HG03521 (cell line): ENCODE measurements around the gene CDA.

Experiments used
- ATAC-seq: cut with Tn5 transposase; IDR thresholded peaks from one replicate; pipeline ENCODE4 v1.9.1; 2021; ENCODE audit warnings: mild to moderate bottlenecking, moderate library complexity; ENCODE audit not compliant: unreplicated experiment

The CDA gene

GRCh38 chr1:20615946-20616846 is 27.3 kb downstream of the CDA start:
- ATAC-seq, result no peak

DNA sequence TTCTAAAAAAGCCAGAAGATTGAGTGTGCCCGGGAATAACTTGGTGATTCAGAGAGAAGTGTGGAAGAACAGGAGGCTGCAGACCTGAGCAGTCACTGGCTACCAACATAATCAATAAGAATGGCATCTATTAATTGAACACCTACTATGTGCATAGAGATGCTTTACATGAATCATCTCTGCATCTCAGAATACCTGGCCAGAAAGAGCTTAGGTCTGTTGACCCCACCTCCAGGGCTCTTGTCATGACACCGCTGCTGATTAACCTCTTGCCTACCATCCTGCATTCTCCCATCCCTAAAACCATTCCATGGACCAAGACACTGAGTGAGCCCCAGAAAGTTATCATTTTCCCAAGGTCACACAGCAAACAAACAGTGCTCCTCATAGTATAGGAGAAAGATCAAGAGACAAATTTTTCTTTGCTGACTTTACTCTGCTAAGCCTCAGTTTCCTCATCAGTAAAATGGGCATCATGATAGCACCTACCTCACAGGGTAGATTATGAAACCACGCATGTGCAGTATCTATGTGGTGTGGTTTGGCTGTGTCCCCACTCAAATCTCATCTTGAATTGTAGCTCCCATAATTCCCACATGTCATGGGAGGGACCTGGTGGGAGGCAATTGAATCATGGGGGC is 28.1 kb downstream of the CDA start:
- no peak for ATAC-seq

DNA sequence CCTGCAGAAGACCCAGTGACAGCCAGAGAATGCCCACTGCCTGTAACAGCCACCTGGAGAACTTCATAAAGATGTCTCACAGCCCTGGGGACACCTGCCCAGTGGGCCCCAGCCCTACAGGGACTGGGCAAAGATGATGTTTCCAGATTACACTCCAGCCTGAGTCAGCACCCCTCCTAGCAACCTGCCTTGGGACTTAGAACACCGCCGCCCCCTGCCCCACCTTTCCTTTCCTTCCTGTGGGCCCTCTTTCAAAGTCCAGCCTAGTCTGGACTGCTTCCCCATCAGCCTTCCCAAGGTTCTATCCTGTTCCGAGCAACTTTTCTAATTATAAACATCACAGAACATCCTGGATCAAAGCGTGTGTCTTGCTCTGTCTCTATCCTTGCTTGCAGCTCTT is 29.7 kb downstream of the CDA start:
- ATAC-seq, result no peak

- no peak for ATAC-seq
Measured at GRCh38 chr1:20619999-20620398, 31.1 kb downstream of the CDA start.

GRCh38 chr1:20621012-20621411 is 32.1 kb downstream of the CDA start:
- no peak for ATAC-seq

DNA sequence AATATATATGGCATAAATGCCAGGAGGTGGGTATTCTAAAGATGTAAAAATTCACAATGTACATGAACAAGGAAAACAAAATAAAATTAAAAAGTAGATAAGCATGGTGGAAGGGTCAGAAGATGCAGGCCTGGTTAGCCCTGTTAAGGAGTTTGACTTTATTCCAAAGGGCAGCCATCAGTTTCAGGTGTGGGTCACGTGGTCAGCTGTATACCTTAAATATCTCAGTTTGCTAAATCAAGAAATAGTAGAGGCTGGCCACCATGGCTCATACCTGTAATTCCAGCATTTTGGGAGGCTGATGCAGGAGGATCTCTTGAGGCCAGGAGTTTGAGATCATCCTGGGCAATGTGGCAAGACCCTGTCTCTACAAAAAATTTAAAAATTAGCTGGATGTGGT is 35.8 kb downstream of the CDA start:
- ATAC-seq, result no peak

DNA sequence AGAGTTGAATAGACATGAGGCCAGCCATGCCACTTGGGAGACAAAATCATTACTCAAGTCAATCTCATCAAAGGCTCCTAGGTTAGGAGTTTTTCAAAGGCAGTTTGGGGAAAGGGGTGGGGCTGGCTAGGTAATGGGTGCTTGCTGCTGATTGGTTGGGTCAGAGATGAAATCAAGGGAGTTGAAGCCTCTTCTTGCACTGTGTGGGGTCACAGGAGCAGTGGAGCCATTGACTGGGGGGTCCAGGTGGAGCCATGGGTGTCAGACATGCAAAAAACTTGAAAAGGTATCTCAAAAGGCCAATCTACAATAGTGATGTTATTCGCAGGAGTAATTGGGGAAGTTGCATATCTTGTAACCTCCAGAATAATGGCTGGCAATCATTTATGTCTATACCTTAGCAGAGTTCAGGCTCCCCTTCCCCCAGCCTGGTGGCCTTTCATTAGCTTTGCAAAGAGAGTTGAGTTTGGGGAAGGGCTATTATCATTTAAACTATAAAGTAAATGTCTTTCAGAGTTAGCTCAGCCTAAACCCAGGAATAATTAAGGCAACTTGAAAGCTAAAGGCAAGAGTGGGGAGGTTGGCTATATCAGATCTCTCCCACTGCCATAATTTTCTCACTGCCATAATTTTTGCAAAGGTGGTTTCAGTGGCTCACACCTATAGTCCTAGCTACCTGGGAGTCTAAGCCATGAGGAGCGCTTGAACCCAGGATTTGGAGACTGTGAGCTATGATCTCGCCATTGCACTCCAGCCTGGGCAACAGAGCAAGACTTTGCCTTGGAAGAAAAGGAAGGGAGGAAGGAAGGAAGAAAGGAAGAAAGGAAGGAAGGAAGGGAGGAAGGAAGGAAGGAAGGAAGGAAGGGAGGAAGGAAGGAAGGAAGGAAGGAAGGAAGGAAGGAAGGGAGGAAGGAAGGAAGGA is 36.5 kb downstream of the CDA start:
- ATAC-seq, result no peak

- ATAC-seq, result no peak
Measured at GRCh38 chr1:20626098-20626427, 37.2 kb downstream of the CDA start.

GRCh38 chr1:20626524-20626923 is 37.6 kb downstream of the CDA start:
- no peak for ATAC-seq

- no peak for ATAC-seq
Measured at GRCh38 chr1:20630729-20631128, 41.8 kb downstream of the CDA start.

DNA sequence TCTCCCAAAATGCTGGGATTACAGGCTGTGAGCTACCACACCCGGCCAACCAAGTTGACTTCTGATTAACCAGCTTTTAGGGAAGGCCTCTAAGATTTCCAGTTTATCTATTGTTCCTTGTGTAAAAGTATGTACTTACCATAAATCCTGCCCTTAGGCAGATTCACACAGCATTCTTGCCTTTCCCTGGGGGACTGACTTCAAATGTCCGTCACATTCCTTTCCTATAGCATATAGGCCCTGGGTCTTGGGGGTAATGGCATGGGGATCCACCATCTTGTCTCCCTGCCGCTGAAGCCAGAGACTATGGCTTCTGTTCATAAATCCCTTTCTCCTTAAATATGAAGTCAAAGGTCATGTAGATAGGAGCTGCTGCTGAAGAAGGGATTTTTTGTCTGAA is 43.5 kb downstream of the CDA start:
- ATAC-seq, result no peak

DNA sequence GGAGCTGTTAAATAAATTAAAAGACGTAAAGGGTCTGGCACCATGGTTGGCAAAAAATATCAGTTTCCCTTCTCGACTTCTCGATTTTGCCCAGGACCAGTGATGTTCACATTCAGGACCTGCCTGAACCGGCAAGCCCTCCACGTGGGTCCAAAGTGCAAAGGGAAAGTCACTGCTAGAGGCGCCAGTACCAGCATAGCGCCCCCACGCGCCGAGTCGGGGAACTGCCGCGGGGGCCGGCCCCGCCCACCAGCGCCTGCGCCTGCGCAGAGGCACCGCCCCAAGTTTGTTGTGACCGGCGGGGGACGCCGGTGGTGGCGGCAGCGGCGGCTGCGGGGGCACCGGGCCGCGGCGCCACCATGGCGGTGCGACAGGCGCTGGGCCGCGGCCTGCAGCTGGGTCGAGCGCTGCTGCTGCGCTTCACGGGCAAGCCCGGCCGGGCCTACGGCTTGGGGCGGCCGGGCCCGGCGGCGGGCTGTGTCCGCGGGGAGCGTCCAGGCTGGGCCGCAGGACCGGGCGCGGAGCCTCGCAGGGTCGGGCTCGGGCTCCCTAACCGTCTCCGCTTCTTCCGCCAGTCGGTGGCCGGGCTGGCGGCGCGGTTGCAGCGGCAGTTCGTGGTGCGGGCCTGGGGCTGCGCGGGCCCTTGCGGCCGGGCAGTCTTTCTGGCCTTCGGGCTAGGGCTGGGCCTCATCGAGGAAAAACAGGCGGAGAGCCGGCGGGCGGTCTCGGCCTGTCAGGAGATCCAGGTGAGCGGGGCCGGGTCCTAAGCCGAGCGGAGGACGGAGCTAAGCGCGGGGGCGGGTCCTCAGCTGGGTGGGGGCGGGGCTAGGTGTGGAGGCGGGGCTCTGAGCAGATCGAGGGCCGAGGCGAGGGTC is 44.5 kb downstream of the CDA start, which contains the start of gene PINK1:
TSS of gene PINK1 (plus strand) at position 269 of the 875 bp plus-strand sequence. CDS start at position 360, 91 bp downstream.
- no peak for ATAC-seq

DNA sequence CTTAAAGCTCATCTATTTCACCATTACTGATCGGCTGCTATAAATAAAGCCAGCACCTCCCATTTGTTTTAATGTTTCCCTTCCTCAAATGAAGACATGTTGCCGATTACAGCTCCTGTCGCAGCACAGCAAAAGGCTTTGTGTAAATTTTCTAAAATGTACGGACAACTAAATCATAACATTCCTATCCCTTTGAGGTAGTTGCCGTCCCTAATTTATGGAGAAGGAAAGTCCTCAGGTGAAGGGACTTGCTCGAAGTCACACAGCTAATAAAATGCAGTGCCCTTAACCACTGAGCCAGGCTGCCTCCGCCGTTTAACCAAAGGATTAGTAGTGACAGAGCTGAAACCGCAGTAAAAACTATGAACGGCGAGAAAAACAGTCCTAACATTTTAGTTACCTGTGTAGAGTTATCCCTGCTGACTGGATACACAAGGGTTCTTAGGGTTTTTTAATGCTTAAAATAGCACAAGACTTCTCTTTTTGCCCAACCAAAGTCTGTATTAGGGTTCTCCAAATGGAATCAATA is 45.2 kb downstream of the CDA start:
- no peak for ATAC-seq

- ATAC-seq, result no peak
Measured at GRCh38 chr1:20634594-20635084, 45.7 kb downstream of the CDA start.

DNA sequence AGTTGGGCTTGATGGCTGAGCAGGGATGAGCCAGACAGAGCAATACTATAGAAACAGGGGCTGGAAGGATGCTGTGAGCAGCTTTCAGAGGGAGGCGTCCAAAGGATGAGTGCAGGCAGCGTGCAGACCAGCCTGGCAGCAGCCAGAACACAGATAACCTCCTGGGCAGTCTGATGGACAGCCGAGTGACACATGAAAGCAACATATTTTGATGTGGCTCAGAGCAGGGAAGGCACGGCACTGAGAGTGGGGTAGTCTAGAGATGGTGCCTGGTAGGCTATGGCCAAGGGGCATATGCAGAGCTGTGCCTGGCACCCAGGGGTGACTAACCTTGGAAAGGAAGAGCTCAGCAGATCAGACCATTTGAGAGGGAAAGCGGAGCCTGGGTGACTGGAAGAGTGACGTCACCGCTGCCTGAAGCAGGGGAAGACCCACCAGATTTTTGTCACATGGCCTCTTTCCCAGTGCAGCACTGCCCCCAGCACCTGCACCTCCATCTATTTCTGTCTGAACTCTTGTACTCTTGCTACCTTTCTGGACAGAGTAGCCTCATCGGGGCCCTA is 48.0 kb downstream of the CDA start:
- no peak for ATAC-seq

- no peak for ATAC-seq
Measured at GRCh38 chr1:20640183-20640597, 51.3 kb downstream of the CDA start.

DNA sequence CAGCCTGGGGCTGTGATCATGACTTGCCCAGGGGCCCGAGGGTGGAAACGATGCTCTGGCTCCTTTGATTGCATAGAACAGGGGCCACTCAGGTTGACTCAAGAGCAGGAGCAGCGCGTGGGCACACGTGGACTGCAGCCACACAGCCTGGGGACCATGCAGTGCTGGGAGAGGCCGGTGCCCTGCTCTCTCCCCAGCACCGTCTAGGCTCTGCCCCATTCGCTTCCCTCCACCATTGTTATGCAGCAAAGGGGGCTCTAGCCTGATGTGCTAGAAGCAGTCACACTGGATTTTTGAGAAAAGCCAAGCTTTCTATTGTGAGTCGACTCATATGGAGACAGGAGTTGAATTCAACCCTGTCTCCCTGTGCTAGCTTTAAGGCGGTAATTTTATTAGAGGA is 53.1 kb downstream of the CDA start:
- no peak for ATAC-seq

DNA sequence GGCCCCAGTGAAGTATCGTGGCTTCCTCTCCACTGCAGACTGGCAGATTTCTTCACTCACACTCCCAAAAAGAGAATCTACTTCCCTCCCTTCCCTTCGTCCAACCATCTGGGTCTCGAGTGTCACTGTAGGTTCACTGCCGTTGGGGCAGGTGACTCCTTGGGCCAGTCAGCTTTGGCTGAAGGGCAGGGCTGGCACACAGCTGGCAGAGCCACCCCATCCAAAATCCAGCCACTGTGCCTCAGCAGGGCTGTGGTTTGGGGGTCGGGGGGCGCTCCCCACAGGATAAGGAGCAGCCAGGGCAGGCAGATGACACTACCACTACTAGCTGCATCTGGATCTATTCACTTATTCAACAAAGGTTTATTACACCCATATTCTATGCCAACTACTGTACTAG is 54.2 kb downstream of the CDA start:
- no peak for ATAC-seq

GRCh38 chr1:20644416-20644815 is 55.5 kb downstream of the CDA start:
- no peak for ATAC-seq

DNA sequence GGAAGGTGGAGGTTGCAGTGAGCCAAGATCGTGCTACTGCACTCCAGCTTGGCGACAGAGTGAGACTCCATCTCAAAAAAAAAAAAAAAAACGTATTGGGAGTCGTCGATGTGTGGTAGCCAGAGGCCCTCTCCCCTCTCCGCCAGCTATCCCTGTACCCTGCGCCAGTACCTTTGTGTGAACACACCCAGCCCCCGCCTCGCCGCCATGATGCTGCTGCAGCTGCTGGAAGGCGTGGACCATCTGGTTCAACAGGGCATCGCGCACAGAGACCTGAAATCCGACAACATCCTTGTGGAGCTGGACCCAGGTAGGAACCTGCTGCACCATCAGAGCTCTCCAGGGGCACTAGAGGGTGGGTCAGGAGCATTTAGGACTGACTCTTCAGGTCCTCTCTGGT is 56.5 kb downstream of the CDA start:
- no peak for ATAC-seq
